OCI-LY1 (cell line): ENCODE data around the gene TUBGCP2.

Source experiments
- H2AFZ ChIP-seq: fragments of 200-600 bp; sonication (generic), shearing (Covaris generic); 2 replicates; pipeline ENCODE4 v1.6.0; 2014; ENCODE audit warnings: antibody characterized with exemption, mild to moderate bottlenecking, low read length
- H3F3A ChIP-seq: fragments of 200-600 bp; sonication (generic), shearing (Covaris generic); 2 replicates; pipeline ENCODE4 v1.6.0; 2014; ENCODE audit warnings: mild to moderate bottlenecking, antibody characterized with exemption, low read length, moderate library complexity; ENCODE audit not compliant: insufficient read depth
- H3K27ac ChIP-seq: fragments of 200-600 bp; sonication (generic); 2 replicates; pipeline ENCODE4 v1.5.1; 2014; ENCODE audit warnings: low read length, mixed run types, mild to moderate bottlenecking, low read depth; ENCODE audit not compliant: poor library complexity, severe bottlenecking
- H3K27me3 ChIP-seq: fragments of 200-600 bp; sonication (generic); 2 replicates; pipeline ENCODE4 v1.6.0; 2014; ENCODE audit warnings: antibody characterized with exemption, mild to moderate bottlenecking, low read length, moderate library complexity; ENCODE audit not compliant: insufficient read depth
- H3K36me3 ChIP-seq: fragments of 200-600 bp; sonication (generic); 2 replicates; pipeline ENCODE4 v1.6.1; 2014; ENCODE audit warnings: mild to moderate bottlenecking, antibody characterized with exemption, low read length, moderate library complexity, mixed read lengths; ENCODE audit not compliant: insufficient read depth
- H3K4me1 ChIP-seq: fragments of 200-600 bp; sonication (generic); 2 replicates; pipeline ENCODE4 v1.5.1; 2014; ENCODE audit warnings: mild to moderate bottlenecking, low read length, moderate library complexity; ENCODE audit not compliant: insufficient read depth, severe bottlenecking
- H3K4me2 ChIP-seq: fragments of 200-600 bp; sonication (generic), shearing (Covaris generic); 2 replicates; pipeline ENCODE4 v1.6.1; 2014; ENCODE audit warnings: low read length
- H3K4me3 ChIP-seq: fragments of 200-600 bp; sonication (generic); 2 replicates; pipeline ENCODE4 v1.5.1; 2014; ENCODE audit warnings: low read length, low read depth, mild to moderate bottlenecking, mixed read lengths; ENCODE audit not compliant: poor library complexity, severe bottlenecking
- H3K79me2 ChIP-seq: fragments of 200-600 bp; shearing (Covaris generic); 2 replicates; pipeline ENCODE4 v1.6.1; 2016; ENCODE audit warnings: mixed run types, low read length, mixed read lengths; ENCODE audit not compliant: insufficient read depth
- H3K9ac ChIP-seq: fragments of 200-600 bp; sonication (generic), shearing (Covaris generic); 2 replicates; pipeline ENCODE4 v1.6.1; 2014; ENCODE audit warnings: mild to moderate bottlenecking, low read length, mixed read lengths
- H3K9me2 ChIP-seq: fragments of 200-600 bp; sonication (generic), shearing (Covaris generic); 2 replicates; pipeline ENCODE4 v1.6.1; 2014; ENCODE audit warnings: low read depth, mild to moderate bottlenecking, low read length, mixed read lengths
- H3K9me3 ChIP-seq: fragments of 200-600 bp; shearing (Covaris generic); 2 replicates; pipeline ENCODE4 v1.6.1; 2014; ENCODE audit warnings: low read length, mixed read lengths
- H4K20me1 ChIP-seq: fragments of 200-600 bp; sonication (generic), shearing (Covaris generic); 2 replicates; pipeline ENCODE4 v1.6.0; 2016; ENCODE audit warnings: mild to moderate bottlenecking, low read length; ENCODE audit not compliant: insufficient read depth
- EZH2 ChIP-seq: fragments of 200-600 bp; sonication (generic), shearing (Covaris generic); IDR thresholded peaks from 2 replicates; pipeline ENCODE4 v1.8.0; 2017; ENCODE audit warnings: borderline replicate concordance, mixed run types, mild to moderate bottlenecking, antibody characterized with exemption, low read length, moderate library complexity, mixed read lengths
- TF ChIP-seq, protein P1 (sequence below): fragments of 200-600 bp; sonication (generic), shearing (Covaris generic); IDR thresholded peaks from 2 replicates; pipeline ENCODE4 v1.5.1; 2017; ENCODE audit warnings: mild to moderate bottlenecking, antibody characterized with exemption, low read length, moderate library complexity, mixed read lengths

Gene TUBGCP2

DNA sequence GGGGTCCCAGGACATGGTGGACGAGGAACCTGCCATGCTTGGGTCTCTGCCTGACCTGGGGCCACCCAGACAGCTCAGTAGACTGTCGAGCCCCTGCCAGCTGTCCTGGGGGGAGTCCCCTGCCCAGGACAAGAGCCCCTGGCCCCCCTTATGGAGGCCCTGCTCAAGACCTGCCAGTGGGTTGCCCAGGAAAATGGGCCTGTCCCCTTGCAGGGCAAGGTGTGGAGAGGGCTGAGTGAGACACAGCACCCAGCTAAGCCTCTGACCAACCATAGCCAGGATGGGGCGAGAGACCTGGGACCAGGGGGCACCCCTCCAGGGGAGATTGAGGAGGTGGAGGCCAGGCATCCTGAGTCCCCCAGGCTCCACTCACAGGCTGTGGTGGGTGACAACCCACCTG lies 47.3 kb upstream of the TUBGCP2 start:
- Histone ChIP-seq H4K20me1 (no peaks in the 10 kb centered on the region), H3K36me3 (no peaks in the 10 kb centered on the region), H3K9me2 (no peaks in the 10 kb centered on the region), H2AFZ (no peak overlapping the region), H3K27ac (no peak overlapping the region), H3K27me3 (no peaks in the 10 kb centered on the region), H3K79me2 (no peaks in the 10 kb centered on the region), H3K4me2 (no peak overlapping the region), H3K4me1 (peaks cover 7% of the 10 kb centered on the region), H3F3A (no peaks in the 10 kb centered on the region), H3K4me3 (no peak overlapping the region), H3K9ac (no peak overlapping the region), H3K9me3 (no peaks in the 10 kb centered on the region)
- TF ChIP-seq EZH2: no peak
- TF ChIP-seq, protein P1, sequence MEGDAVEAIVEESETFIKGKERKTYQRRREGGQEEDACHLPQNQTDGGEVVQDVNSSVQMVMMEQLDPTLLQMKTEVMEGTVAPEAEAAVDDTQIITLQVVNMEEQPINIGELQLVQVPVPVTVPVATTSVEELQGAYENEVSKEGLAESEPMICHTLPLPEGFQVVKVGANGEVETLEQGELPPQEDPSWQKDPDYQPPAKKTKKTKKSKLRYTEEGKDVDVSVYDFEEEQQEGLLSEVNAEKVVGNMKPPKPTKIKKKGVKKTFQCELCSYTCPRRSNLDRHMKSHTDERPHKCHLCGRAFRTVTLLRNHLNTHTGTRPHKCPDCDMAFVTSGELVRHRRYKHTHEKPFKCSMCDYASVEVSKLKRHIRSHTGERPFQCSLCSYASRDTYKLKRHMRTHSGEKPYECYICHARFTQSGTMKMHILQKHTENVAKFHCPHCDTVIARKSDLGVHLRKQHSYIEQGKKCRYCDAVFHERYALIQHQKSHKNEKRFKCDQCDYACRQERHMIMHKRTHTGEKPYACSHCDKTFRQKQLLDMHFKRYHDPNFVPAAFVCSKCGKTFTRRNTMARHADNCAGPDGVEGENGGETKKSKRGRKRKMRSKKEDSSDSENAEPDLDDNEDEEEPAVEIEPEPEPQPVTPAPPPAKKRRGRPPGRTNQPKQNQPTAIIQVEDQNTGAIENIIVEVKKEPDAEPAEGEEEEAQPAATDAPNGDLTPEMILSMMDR: no peak

DNA sequence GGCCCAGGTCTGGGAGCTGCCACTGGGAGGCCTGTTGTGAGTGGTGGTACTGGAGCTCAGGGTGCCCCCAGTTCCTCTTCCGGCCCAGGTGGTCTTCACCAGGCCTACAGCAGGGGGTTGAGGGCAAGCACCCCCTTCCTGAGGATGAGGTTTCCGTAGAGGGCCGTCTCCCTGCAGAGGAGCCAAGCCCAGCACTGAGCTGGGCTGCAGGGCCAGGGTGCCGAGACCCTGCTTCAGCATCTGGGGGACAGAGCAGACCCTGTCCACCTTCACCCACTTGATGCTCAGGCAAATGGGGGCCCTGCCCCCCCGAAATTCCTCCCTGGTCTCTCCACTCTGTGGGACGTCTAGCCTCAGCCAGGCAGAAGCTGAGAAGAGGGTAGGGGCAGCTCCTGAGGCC lies 46.6 kb upstream of the TUBGCP2 start:
- H3K79me2 ChIP-seq: no peaks in the 10 kb centered on the region
- no peak overlapping the region for H3K4me3 ChIP-seq
- no peak overlapping the region for H3K27ac ChIP-seq
- H3K36me3 ChIP-seq: no peaks in the 10 kb centered on the region
- H3F3A ChIP-seq: no peaks in the 10 kb centered on the region
- no peak for TF ChIP-seq EZH2
- TF ChIP-seq, protein P1: no peak
- H3K4me1 ChIP-seq: peaks cover 7% of the 10 kb centered on the region
- no peaks in the 10 kb centered on the region for H4K20me1 ChIP-seq
- H3K27me3 ChIP-seq: peaks cover 4% of the 10 kb centered on the region; the same call in 1 of the 2 replicates
- H3K9me3 ChIP-seq: no peaks in the 10 kb centered on the region
- no peaks in the 10 kb centered on the region for H3K9me2 ChIP-seq
- H3K4me2 ChIP-seq: no peak overlapping the region
- H2AFZ ChIP-seq: no peak overlapping the region
- no peak overlapping the region for H3K9ac ChIP-seq

DNA sequence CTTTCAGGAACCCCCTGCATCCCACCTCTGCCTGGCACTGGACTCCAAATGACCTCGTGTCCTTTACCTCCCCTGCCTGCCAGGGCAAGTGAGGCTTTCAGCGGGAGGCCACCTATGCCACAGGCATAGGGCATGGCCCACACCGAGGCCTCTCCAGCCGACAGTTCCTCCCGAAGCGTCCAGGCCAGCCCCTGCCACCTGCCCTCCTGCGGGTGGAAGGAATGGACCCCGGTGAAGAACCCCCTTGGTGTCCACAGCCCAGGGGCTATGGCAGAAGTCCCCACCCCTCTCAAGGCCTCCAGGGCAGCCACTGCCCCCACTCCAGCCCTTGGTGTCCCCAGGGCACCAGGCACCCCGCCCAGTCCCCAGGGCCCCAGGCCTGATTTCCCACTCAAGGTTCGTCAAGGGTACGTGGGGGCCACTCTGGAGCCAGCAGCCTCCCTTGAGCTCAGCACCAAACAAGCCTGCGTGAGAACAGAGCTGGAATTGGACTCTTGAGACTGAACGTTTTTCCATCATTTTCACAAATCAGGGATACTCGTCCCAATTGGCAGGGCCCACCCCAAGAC lies 46.1 kb upstream of the TUBGCP2 start:
- Histone ChIP-seq H3K36me3 (no peaks in the 10 kb centered on the region), H2AFZ (no peak overlapping the region), H3K4me3 (no peak overlapping the region), H3K27me3 (peaks cover 4% of the 10 kb centered on the region; the same call in 1 of the 2 replicates), H3K9ac (no peak overlapping the region), H3K9me3 (no peaks in the 10 kb centered on the region), H3K4me2 (no peak overlapping the region), H3K79me2 (no peaks in the 10 kb centered on the region), H3K4me1 (peaks cover 7% of the 10 kb centered on the region), H3K27ac (no peak overlapping the region), H4K20me1 (no peaks in the 10 kb centered on the region), H3F3A (no peaks in the 10 kb centered on the region), H3K9me2 (no peaks in the 10 kb centered on the region)
- TF ChIP-seq, protein P1: no peak
- no peak for TF ChIP-seq EZH2
